HEK293 (cell line): ENCODE data around the gene ETNK1.

ENCODE experiments used
- CTCF ChIP-seq: fragments of 450-650 bp; formaldehyde crosslinking; IDR thresholded peaks from 2 replicates; pipeline ENCODE4 v1.5.1; 2016; ENCODE audit warnings: missing biosample characterization, missing genetic modification characterization
- GLIS1 ChIP-seq: fragments of 450-650 bp; formaldehyde crosslinking; IDR thresholded peaks from 2 replicates; pipeline ENCODE4 v1.5.1; 2016; ENCODE audit warnings: missing biosample characterization, missing genetic modification characterization
- ZNF174 ChIP-seq: fragments of 450-650 bp; formaldehyde crosslinking; IDR thresholded peaks from 2 replicates; pipeline ENCODE4 v1.5.0; 2017; ENCODE audit warnings: missing biosample characterization, mild to moderate bottlenecking, missing genetic modification characterization
- ZNF654 ChIP-seq: fragments of 450-650 bp; formaldehyde crosslinking; IDR thresholded peaks from 2 replicates; pipeline ENCODE4 v1.5.1; 2016; ENCODE audit warnings: low read depth, missing biosample characterization, missing genetic modification characterization
- ZNF776 ChIP-seq: fragments of 450-650 bp; formaldehyde crosslinking; IDR thresholded peaks from 2 replicates; pipeline ENCODE4 v1.5.0; 2017; ENCODE audit warnings: missing biosample characterization, missing genetic modification characterization, borderline replicate concordance

DNA sequence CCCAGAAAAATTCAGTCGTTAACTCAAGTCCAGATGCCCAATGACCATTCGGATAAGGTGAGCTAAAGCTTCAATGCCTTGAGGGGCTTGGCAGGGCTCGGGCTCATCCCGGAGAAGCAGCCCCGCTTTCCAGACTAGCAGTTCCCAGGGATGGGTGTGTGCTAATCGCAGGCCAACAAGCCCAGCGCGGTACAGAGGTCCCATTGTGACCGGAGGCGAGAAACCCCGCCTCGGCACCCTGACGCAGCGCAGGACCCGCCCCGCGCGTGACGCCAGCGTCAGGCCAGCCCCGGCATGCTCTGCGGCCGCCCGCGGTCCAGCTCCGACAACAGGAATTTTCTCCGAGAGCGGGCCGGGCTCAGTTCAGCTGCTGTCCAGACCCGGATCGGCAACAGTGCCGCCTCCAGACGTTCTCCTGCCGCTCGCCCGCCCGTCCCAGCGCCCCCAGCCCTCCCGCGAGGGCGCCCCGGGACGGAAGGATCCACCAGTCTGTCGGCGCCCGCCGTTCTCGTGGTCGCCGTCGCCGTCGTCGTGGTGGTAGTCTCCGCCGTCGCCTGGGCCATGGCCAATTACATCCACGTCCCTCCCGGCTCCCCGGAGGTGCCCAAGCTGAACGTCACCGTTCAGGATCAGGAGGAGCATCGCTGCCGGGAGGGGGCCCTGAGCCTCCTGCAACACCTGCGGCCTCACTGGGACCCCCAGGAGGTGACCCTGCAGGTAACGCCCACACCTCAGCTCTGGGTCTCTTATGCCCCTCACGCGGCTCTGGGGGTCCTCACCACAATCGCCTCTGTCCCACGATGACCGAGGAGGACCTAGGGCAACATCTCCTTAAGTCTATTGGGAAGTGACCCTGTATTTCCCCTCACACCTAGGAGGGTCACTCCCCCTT lies at the start of gene ETNK1:
- TF ChIP-seq ZNF654 (no peak), ZNF174 (tag by site-specific recombination) (no peak), ZNF776 (tag by site-specific recombination) (no peak), GLIS1 (peak; percentile 69), CTCF (peak; percentile 78)
